Stromal cell of bone marrow (primary cell): ENCODE results near the gene AKT2.
A peak's percentile ranks its signal among the peaks of the same experiment; 100 is the strongest.
"Not testable (repeated sequence)": the region's sequence is repeated elsewhere in the genome, so short reads cannot be mapped to it uniquely, and the experiment has no call there.

Experiments used
- DNase-seq: peaks from one replicate; pipeline ENCODE4 v3.0.0-alpha.2; 2012; ENCODE audit warnings: low read depth

The AKT2 gene

GRCh38 chr19:40219029-40219428 lies 66.1 kb downstream of the AKT2 start:
- DNase-seq = not testable (repeated sequence)

GRCh38 chr19:40217934-40218890 lies 66.9 kb downstream of the AKT2 start, which contains the start of gene TTC9B:
Gene TTC9B (minus strand): TSS chr19:40218384. CDS start chr19:40218381, 3 bp downstream.
- DNase-seq = no peak

DNA sequence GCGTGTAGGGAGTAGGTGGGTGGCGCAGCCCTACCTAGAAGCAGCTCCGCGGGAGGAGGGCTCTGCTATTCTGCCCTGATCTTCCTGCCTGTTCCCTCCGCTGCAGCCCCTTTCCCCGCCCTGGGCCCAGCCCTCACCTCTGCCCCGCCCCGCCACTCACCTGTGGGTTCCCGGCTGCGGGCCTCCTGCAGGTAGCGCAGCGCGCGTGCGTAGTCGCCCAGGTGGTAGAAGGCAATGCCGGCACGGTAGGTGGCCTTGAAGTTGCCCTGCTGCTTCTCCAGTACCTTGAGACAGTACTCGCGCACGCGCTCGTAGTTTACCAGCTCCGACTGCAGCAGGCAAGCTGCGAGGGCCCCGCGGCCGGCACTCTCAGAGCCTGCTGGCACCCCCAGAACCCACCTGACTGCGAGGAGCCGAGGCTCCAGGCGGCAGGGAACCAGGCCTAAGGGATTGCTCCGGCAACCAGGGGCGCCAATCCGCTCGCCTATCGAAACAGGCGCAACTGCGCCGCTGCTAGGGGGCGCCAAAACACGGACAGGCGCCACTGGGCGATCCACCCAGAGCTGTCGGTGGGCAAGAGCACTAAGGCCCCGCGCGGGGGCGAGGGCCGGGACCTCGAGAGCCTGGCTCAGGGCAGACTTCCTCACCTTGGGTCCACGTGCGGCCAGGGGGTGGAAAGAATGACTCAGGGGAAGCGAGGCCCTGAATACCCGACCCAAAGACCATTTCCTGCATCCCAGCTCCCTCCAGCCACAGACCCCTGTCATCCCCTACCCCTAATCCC lies 67.9 kb downstream of the AKT2 start:
- no peak for DNase-seq

DNA sequence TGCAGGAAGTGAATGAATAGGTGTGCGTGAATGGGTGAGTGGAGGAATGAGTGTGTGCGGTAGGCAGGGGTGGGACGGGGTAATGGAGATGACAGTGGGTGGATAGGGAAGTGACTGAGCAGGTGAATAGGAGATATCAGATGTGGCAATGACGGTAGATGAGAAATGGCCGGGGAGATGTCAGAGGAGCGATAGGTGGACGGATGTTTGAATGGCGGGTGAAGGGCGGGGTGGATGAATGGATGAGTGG lies 68.4 kb downstream of the AKT2 start:
- no peak for DNase-seq

- DNase-seq = no peak
Measured at GRCh38 chr19:40216013-40216776, 69.0 kb downstream of the AKT2 start.

GRCh38 chr19:40214936-40215335 lies 70.2 kb downstream of the AKT2 start:
- no peak for DNase-seq

- DNase-seq = no peak
Measured at GRCh38 chr19:40213882-40214570, 71.1 kb downstream of the AKT2 start.

DNA sequence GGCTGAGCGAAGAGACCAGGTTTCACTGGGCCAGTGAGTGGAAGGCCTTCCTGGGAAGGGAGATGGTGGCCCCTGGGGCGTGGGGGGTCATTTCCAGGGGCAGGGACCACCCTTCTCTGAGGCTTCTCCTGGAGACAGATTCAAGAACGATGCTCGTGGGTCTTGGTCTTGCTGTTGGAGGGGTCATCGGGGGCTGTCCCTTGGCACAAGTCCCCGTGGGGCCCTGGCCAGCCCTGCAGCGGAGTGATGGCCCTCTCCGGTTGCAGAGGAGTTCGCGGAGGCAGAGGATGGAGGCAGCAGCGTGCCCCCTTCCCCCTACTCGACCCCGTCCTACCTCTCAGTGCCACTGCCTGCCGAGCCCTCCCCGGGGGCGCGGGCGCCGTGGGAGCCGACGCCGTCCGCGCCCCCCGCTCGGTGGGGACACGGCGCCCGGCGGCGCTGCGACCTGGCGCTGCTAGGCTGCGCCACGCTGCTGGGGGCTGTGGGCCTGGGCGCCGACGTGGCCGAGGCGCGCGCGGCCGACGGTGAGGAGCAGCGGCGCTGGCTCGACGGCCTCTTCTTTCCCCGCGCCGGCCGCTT lies 71.8 kb downstream of the AKT2 start:
- DNase-seq = no peak

DNA sequence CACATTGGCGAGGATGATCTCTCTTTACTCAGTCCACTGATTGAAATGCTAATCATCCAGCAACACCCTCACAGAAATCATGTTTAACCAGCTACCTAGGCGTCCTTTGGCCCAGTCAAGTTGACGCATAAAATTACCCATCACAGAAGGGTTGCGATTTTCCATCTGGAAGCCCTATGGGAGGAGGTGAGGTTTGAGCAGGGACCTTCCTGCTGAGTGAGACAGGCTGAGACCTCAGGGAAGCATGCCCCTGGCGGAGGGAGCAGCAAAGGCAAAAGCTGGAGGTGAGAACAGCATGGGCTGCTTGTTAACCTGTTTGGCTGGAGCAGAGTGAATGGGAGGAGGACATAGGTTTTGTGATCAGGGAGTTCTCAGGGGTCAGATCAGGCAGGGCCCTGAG lies 74.3 kb downstream of the AKT2 start:
- no peak for DNase-seq

DNA sequence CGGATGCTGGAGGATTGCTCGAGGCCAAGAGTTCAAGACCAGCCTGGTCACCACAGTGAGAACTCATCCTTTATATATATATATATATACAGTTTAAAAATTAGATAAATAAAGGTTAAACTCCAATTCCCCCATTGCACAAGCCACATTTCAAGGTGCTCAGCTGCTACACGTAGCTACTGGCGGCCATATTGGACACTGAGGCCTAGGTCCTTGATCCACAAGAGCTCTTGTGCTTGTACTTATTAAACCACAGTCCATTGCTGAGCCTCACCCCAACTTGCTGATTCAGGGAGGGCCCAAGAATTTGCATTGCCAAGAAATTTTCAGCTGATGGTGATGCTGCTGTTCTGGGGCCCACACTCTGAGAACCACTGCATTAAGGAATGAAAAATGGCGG lies 76.5 kb downstream of the AKT2 start:
- DNase-seq = no peak

- DNase-seq = no peak
Measured at GRCh38 chr19:40205760-40206159, 79.4 kb downstream of the AKT2 start.

DNA sequence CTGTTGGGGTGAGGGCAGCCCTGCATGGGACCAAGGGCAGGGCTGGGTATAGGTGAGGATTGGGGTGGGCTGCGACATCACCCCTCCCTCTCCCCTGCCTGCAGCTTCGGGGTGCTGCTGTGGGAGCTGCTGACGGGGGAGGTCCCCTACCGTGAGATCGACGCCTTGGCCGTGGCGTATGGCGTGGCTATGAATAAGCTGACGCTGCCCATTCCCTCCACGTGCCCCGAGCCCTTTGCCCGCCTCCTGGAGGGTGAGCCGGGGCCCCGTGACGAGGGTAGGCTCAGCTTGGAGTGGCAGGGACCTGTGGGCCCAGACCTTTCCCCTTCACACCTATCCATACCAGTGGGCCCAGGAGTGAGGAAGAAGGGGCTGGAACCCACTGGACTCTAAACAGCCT lies 80.8 kb downstream of the AKT2 start:
- DNase-seq = no peak

- DNase-seq = no peak
Measured at GRCh38 chr19:40200341-40201099, 84.6 kb downstream of the AKT2 start.

- no peak for DNase-seq
Measured at GRCh38 chr19:40198272-40198990, 86.7 kb downstream of the AKT2 start.

DNA sequence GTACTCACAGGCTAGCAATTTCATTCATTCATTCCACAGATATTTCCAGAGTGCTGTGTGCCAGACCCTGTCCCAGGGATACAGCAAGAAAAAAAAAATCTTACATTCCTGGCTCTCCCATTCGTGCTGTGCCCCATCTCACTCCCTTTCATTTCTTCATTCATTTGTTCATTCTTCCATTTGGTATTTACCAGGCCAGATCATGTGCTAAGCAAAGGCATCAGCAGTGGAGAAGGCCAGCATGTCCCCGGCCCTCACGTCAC lies 91.6 kb downstream of the AKT2 start:
- DNase-seq = no peak

GRCh38 chr19:40192758-40193586 lies 92.2 kb downstream of the AKT2 start:
- DNase-seq = peak; percentile 15

GRCh38 chr19:40191836-40192646 lies 93.1 kb downstream of the AKT2 start:
- peak; percentile 5 for DNase-seq
